NCI-H1694 (cell line): Measurements from ENCODE around the gene TMPRSS6.
"Not testable (repeated sequence)": the region's sequence is repeated elsewhere in the genome, so short reads cannot be mapped to it uniquely, and the experiment has no call there.

Source experiments
- DNase-seq: peaks from one replicate; lab custom pipeline; 2025; lab: John Stamatoyannopoulos, UW

The TMPRSS6 gene

GRCh38 chr22:37088750-37089408 is 20.6 kb downstream of the TMPRSS6 start:
- no peak for DNase-seq

GRCh38 chr22:37088108-37088605 is 21.4 kb downstream of the TMPRSS6 start:
- DNase-seq, result peak; percentile 63

- no peak for DNase-seq
These were observed 23.3 kb downstream of the TMPRSS6 start for GRCh38 chr22:37086184-37086583.

GRCh38 chr22:37084385-37084784 is 25.1 kb downstream of the TMPRSS6 start:
- DNase-seq, result no peak

GRCh38 chr22:37083914-37084313 is 25.6 kb downstream of the TMPRSS6 start:
- DNase-seq, result no peak

GRCh38 chr22:37082251-37082873 is 27.2 kb downstream of the TMPRSS6 start:
- DNase-seq, result no peak

- DNase-seq, result peak; percentile 63
These were observed 28.7 kb downstream of the TMPRSS6 start for GRCh38 chr22:37080838-37081237.

GRCh38 chr22:37080438-37080837 is 29.1 kb downstream of the TMPRSS6 start:
- DNase-seq, result no peak

- no peak for DNase-seq
These were observed 29.8 kb downstream of the TMPRSS6 start for GRCh38 chr22:37079668-37080171.

- no peak for DNase-seq
These were observed 30.4 kb downstream of the TMPRSS6 start for GRCh38 chr22:37079158-37079557.

GRCh38 chr22:37077802-37078448 is 31.6 kb downstream of the TMPRSS6 start:
- peak; percentile 50 for DNase-seq

GRCh38 chr22:37075822-37076433 is 33.6 kb downstream of the TMPRSS6 start:
- DNase-seq, result no peak

GRCh38 chr22:37075046-37075445 is 34.5 kb downstream of the TMPRSS6 start:
- DNase-seq, result no peak

- DNase-seq, result no peak
These were observed 35.0 kb downstream of the TMPRSS6 start for GRCh38 chr22:37074537-37074936.

GRCh38 chr22:37072673-37073072 is 36.8 kb downstream of the TMPRSS6 start:
- no peak for DNase-seq

- DNase-seq, result not testable (repeated sequence)
These were observed 37.5 kb downstream of the TMPRSS6 start for GRCh38 chr22:37071850-37072592.

GRCh38 chr22:37070744-37071143 is 38.8 kb downstream of the TMPRSS6 start:
- DNase-seq, result no peak

GRCh38 chr22:37070334-37070733 is 39.2 kb downstream of the TMPRSS6 start:
- no peak for DNase-seq

- no peak for DNase-seq
These were observed 39.8 kb downstream of the TMPRSS6 start for GRCh38 chr22:37069719-37070118.

- DNase-seq, result no peak
These were observed 40.2 kb downstream of the TMPRSS6 start for GRCh38 chr22:37069319-37069718.

- no peak for DNase-seq
These were observed 40.7 kb downstream of the TMPRSS6 start for GRCh38 chr22:37068859-37069258.

GRCh38 chr22:37067428-37067827 is 42.1 kb downstream of the TMPRSS6 start:
- no peak for DNase-seq
